EL (cell line): ENCODE data around the gene PCSK5.
"Not testable (repeated sequence)": the region's sequence is repeated elsewhere in the genome, so short reads cannot be mapped to it uniquely, and the experiment has no call there.

Source experiments
- DNase-seq: peaks from one replicate; pipeline ENCODE4 v3.0.0-alpha.2; 2016

The PCSK5 gene

DNA sequence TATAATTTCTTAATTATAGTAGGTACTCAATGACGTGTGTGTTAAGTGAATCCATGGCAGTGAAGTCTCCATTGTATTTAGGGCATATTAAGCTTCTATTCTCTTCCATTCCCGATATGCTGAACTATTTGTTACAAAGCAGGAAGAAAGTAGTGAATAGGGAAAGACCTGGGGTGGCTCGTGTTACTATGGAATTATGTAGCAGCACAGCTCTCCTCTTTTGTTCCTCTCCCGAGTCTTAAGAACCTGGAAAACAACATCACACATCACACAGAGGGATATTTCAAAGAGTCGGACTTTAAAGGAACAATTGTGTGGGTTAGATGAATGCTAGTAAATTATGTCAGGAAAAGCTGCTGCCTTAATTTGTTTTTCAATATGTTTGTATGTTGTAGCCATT is 131.8 kb downstream of the PCSK5 start:
- DNase-seq: no peak

DNA sequence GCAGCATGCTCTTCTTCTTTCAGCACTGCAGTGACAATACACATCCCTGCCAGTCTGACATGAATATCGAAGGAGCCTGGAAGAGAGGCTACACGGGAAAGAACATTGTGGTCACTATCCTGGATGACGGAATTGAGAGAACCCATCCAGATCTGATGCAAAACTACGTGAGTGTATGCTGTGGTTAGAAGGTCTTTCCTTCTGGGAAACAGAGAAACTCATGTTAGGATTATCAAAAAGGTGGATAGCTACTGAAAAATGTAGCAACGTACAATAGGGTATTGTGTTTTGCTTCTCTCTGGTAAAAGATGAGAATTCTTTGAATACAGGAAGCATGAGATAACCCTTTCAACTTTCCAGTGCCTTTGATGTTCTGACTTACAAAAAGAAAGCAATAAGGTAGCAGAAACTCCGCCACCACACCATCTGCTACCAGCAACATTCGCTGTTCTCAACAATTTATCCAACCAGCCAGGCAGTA is 133.3 kb downstream of the PCSK5 start:
- DNase-seq: no peak

DNA sequence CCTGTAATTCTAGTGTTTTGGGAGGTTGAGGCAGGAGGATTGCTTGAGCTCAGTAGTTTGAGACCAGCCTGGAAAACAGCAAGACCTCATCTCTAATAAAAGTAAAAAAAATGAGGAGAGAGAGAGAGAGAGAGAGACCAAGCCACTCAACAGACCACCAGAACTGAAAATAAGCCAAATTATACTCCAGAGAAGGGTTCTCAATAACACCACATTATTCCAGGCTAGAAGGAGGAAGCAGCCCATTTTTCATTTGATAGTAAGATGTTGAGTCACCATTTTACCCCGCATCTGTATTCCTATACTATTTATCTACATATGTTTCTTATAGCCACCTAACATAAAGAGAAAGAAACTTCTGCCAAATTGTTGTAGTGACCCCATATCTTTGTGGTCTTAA is 134.8 kb downstream of the PCSK5 start:
- DNase-seq: no peak

DNA sequence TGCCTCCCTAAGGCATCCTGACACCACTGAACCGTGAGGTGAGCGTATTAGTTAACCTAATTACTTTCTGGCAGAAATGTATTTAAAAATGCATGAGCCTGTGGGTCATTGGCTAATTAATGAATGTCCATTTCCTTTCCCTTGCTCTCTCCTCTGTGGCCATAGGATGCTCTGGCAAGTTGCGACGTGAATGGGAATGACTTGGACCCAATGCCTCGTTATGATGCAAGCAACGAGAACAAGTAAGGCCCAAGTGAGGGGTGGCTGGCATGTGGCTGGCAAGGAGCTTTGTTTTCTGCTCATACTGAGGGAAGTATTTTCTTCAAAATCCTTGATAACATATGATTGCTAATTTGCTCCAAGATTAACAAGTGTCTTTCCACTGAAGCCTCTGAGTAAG is 136.3 kb downstream of the PCSK5 start:
- no peak for DNase-seq

DNA sequence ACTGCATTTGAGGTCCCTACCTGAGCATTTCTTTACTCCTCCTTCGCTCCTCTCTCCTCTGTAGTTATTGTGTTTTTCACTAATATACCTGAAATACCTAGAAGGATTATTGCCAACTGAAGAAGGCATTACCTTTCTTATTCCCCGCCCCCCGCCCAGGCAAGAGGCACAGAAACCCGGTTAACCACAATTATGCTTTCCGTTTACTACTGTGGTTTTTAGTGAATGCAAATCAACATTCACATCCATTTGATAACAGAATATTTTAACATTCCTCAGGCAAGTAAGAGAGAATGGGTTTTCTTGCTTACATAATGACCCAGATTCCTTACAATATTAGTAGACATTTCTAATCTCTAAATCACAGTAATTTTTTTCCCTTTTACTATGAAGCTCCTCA is 136.9 kb downstream of the PCSK5 start:
- no peak for DNase-seq

DNA sequence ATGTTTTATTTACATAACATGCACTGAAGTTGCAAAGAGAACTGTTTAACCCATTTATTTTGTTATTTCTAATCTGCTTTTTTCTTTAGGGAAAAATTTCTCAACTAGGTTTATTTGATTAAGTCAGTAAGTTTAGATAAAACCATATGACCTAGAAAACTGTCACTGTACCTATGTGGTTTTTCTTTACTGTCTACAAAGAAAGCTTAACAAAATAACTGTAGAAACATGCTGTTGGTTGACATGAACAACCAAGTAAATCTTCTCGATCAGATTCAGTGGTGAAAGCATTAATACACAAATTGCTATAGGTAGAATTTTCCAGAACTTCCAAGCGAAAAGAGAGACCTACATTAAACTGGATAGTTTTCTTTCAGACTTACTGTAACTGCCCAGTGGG is 137.4 kb downstream of the PCSK5 start:
- no peak for DNase-seq

DNA sequence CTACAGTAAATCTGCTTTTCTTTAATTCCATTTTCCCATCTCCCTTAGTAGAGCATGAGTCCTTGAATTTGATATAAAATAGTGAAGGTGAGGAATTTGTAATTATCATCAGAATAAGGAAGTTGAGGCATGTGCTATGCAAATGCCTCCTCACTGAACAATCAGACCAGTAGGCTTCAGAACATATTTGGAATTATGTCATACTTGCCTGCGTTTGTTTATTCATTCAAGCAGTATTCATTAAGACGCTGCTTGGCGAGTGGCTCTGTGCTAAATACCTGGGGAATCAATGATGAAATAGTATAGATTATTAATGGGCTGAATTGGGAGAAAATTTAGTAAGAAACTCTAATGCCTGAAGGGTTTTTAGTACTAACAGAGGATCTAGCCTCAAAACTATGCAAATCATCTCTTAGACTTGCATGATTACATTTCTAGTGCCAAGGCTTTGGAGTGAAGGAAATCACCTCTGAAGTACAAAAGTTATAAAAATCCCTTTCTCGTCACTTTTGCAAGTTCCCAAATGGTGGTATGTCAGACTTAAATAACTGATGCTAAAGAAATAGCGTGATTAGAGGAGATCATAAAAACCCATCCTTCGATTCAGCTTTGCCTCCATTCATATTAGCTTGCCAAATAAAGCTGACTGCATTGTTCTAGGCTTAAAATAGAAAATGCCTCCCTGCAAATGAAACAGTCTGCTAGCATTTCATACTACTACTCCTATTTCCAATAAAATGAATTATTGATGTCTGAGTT is 141.7 kb downstream of the PCSK5 start:
- no peak for DNase-seq

DNA sequence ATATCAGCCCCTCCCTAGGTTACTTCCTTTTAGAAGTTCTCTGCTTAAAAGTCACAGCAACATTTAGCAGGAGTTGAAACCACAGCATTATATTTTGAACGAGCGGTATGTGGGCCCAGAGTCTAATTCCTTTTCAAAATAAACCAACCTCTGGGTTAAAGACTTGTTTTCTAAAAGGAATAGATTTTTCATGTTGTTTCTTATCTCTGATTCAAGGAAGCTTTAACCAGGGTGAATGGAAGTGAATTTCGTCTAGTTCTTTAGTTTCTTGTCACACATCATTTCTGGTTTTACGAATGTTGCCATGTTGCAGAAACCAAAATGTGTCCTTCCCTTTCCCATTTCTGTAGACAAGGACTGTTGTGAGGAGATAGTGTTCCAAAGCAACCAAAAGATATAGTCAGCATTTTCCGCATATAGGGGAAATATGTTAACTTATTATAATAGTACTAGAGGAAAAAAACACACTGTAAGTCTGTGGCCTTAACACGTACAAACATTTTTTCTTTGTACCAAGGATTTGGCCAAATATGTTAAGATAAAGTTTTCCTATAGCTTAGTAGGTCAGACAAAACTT is 142.4 kb downstream of the PCSK5 start:
- no peak for DNase-seq

DNA sequence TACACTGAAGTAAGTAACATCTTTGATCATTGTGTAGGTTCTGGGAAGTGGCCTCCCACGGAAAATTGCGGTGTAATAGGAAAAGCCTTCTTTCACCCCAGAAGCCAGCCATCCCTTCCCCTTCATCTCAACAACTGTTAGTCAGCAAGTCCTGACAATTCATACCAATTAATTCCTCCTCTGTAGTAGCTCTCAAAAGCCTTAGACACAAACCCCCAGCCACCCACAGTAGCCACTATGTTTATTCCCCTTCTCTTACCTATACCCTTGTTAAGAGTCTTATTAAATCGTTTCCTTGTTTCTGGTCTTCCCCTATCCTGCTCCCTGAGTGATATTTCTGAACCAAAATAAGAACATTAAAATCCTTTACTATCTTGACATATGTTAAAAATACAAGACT is 143.6 kb downstream of the PCSK5 start:
- DNase-seq: no peak

DNA sequence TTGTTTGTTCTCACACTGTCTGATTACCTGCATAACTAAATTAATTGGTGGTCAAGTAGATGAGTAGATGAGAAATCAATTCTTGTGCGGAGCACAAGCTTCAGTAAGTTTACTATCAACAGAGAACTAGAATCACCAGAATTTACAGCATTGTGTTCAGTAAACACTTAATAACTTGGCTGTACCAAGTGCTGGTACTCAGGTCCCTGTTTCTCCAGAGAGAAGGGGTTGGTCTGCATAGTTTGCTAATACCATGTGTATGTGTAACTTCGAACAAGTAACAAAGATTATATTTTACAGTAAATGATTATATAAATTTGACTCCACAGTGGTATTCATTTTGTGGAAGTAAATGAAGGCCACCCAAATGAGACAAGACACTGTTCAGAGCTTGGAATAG is 146.3 kb downstream of the PCSK5 start:
- DNase-seq: no peak

DNA sequence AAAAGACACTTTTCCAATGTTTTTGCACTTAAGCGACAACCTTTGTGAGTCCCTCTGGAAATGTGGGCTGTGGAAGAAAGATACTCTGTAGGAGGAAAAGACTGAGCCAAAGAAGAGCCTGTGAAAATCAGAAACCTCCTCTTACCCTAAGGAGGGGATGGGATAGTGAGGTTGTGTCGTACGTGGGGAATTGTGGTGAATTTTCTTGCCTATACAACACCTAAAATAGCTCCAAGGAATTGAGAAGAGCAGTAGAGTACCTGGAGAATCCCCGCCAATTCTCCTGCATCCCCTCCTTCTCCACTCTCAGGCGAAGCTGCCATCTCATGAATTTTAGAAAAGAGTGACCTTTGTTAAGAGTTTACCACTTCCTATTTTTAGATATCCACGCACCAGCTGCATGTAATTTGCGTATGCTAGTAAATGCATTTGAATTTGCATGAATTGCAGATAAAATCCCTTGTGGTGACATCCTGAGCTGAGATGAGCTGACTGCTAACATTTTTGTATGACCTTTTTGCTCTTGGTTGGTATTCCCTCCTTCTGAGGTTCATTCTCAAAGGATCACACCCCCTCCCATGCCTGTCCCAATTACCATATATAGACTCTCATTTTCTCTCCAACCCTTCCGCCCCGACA is 147.2 kb downstream of the PCSK5 start:
- no peak for DNase-seq

DNA sequence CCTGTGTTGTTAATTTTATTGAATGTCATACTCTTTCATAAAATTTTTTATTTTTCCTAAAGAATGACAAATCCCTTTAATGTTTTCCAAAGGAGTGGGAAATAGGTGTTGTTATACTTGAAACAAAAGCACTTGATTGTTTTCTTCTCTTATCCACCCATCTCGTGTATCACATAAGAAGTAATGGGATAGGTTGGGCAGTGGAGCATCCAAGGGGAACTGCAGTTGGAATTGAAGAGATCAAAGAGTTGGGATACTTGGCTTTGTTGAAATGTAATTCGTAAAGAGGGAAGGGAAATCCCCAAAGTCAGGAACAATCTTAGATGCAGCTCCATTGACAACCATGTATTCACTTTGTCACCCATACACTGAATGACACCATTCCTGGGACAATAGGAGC is 148.0 kb downstream of the PCSK5 start:
- no peak for DNase-seq

DNA sequence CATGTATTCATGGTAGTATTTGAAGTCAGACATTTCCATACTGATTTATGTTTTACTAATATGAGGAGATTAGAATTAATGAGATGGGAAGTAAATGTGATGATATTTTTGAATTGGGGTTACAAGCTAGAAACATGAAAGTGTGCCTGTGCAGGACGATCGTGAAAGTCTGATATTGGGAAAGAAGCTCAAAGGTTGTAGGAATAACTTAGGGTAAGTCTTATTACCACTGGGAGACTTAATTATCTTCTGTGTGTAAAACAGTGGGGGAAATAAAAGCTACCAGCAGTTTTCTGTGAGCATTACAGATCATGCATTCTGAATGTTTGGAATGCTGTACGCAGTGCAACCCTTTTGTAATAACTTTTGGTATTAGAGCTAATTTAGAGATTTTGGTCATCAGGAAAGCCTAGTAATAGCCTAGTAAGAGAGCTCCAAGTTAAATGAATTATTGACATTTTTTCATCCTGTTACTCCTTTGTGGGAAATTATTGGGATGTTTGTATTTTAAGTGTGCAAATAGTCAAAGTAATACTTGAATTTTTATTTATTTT is 153.9 kb downstream of the PCSK5 start:
- DNase-seq: no peak

DNA sequence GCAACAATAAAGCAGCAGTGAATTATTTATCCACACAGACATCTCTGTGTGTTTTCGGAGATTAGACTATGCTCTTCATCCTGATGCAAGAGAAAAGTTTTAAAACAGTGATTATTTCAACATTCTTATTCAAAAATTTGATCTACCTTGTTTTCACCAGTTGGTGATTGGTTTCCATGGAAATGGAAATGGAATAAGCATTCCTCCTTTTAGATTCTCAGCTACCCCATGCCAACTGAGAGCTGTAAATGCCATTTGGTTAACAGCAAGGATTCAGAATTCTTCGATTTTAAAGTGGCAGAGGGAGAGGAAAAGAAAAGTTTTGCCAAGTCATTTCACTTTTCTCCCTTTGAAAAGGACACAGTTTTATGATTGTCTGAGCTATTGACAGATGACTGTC is 154.7 kb downstream of the PCSK5 start:
- DNase-seq: no peak

DNA sequence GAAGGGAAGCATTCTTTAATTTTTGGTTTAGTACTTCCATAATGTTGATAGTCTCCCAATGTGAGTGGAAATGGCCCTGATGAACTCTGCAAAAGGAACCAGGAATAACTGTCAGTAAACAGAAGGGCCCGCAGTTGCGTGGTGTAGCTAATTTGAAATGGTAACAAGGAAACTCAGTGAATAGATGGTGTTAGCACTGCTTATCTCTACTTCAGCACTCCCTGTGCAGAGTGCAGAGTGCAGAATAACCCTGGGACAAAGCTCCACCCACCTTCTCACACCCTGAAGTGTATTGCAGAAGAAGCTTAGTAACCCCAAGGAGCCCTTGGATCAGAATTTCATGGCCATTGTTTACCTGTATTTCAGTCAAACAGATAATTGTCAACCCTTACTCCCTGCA is 158.9 kb downstream of the PCSK5 start:
- no peak for DNase-seq

DNA sequence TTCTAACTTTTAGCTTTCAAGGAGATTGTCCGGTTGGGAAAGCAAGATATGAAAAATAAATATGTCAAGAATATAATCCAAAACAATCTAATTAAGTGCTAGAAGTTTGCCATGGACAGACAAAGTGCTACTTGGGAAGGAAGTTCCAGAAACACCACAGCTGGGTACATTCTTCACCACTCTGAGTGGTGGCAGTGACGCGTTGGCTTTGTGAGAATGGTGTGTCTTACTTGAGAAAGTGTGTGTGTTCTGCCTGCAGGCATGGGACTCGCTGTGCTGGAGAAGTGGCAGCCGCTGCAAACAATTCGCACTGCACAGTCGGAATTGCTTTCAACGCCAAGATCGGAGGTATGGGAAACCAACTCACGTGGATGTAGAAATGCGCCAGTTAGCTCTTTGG is 177.2 kb downstream of the PCSK5 start:
- no peak for DNase-seq

DNA sequence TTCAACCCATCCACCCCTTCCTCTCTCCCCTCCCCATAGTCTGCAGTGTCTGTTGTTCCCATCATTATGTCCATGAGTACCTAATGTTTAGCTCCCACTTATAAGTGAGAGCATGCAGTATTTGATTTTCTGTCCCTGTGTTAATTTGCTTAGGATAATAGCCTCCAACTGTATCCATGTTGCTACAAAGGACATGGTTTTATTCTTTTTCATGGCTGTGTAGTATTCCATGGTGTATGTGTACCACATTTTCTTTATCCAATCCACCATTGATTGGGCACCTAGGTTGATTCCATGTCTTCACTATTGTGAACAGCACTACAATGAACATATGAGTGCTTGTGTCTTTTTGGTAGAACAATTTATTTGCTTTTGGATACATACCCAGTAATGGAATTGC is 187.1 kb downstream of the PCSK5 start:
- no peak for DNase-seq

DNA sequence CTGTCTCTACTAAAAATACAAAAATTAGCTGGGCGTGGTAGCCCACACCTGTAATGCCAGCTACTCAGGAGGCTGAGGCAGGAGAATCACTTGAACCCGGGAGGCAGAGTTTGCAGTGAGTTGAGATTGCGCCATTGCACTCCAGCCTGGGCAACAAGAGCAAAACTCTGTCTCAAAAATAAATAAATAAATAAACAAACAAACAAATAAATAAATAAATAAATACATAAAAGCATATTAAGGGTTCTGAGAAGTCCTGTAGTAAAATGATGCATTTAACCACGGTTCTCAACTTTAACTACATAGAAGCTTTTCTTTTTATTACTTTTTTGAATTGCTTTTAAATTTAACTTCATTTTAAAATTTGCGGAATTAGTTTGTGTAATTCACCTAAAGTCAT is 190.8 kb downstream of the PCSK5 start:
- DNase-seq: not testable (repeated sequence)

DNA sequence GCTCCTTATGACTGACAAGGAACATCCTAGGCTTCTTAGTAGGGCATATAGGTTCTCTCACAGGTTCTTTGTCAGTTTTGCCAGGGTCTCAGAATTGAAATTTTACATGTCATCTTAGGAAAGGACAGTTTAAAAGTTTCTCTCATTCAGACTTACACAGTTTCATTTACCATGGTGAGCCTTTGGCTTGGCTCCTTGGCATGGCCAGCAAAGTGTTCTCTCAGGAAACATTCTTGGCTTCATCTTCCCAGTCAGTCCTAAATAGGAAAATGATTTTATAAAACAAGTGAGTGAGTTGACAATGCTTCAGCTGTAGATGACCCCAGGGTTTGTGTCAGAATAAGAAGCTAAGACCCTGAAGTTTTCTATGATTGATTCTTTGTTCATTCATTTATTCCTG is 191.6 kb downstream of the PCSK5 start:
- DNase-seq: no peak

DNA sequence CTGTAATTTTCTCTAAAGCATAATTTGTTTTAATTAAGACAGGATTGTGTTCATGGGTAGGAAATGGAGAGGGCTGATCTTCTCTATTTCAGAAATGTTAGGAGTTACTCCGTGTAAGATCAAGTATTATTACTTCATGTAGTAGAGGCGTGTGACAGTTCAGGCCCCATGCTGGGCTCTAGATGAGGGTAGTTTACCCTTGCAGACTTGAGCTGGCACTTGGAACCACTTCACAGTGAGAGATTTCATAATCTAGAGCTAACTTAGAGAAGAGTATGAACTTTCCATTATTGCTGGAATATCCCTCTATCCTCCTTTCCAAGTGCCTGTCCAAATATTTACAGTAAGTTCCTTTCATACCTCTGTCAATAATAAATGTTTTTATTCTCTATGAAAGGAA is 195.1 kb downstream of the PCSK5 start:
- no peak for DNase-seq

DNA sequence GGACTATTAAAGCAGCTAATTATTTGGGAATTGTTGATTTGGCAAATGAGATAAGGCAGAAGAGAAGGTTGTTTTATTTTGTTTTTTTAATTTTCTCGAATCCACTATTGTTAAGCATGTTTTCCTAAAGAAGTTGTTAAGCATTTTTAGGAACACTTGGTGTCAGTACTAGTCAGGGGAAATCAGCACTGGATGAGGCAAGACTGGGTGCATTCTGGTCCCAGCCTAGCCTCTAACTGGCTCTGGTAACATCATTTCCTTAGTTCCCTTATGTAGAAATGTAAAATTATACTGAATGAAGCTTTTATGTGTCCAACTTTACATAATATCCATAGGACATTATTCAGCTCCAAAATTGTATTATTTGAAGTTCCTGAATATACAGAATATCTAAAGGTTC is 196.1 kb downstream of the PCSK5 start:
- no peak for DNase-seq

DNA sequence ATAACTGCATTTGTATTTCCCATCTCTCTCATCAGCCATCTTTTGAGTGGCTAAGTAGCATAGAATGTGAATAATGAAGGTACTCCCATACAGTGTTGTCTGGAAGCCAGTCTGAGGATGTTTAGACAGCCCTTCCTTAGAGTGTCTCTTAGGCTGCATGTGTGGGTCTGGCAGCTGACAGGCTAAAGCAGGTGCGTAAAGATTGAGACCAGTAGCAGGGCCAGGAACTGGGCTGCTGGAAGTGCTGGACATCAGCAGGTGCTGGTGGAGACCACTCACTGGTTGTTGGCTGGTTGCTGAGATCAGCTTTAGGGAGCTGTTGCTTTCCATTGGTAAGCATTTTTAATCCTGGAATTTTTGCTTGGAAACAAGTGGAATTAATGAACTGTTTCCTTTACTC is 197.5 kb downstream of the PCSK5 start:
- DNase-seq: no peak

DNA sequence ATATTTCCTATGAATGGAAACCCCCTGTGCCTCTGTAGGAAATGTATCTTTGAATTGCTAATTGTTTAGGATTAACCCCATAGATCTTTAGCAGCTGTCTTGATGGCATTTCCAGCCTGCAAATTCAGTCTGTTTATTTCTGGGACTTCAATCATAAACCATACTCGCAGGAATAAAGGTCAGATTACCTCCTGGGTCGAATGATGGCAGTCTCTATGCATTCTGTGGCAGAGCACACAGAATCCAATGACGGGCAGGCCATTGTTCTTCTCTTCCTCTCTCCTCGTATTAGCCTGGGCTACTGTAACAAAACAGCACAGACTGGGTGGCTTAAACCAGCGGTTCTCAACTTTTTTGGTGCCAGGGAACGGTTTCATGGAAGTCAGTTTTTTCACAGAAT is 199.9 kb downstream of the PCSK5 start:
- DNase-seq: no peak

DNA sequence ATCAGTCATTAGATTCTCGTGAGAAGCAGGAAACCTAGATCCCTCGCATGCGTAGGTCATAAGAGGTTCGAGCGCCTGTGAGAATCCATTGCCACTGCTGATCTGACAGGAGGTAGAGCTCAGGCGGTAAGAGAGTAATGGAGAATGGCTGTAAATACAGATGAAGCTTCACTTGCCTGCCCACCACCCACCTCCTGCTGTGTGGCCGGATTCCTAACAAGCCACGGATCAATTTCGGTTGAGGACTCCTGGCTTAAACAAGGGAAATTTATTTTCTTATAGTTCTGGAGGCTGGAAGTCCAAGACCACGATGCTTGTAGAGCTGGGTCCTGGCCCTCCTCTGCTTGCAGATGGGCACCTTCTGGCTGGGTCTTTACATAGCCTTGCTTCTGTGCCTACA is 200.4 kb downstream of the PCSK5 start:
- DNase-seq: no peak
